HEK293 (cell line): ENCODE measurements around the gene DHX16.

Source experiments
- BCL6B ChIP-seq: fragments of 450-650 bp; formaldehyde crosslinking; IDR thresholded peaks from 2 replicates; pipeline ENCODE4 v1.5.1; 2017; ENCODE audit warnings: missing biosample characterization, missing genetic modification characterization
- HIC1 ChIP-seq: fragments of 450-650 bp; formaldehyde crosslinking; IDR thresholded peaks from 2 replicates; pipeline ENCODE4 v1.5.1; 2016; ENCODE audit warnings: missing biosample characterization, missing genetic modification characterization
- PBX3 ChIP-seq: sonication (generic); formaldehyde crosslinking; IDR thresholded peaks from 2 replicates; pipeline ENCODE4 v1.8.1; 2022; ENCODE audit warnings: mild to moderate bottlenecking, moderate library complexity, missing genetic modification reagents
- YY2 ChIP-seq: fragments of 450-650 bp; formaldehyde crosslinking; IDR thresholded peaks from 2 replicates; pipeline ENCODE4 v1.5.1; 2016; ENCODE audit warnings: missing biosample characterization, missing genetic modification characterization
- ZNF138 ChIP-seq: fragments of 450-650 bp; formaldehyde crosslinking; IDR thresholded peaks from 2 replicates; pipeline ENCODE4 v1.5.1; 2016; ENCODE audit warnings: missing biosample characterization, missing genetic modification characterization, borderline replicate concordance
- ZNF155 ChIP-seq: fragments of 450-650 bp; formaldehyde crosslinking; IDR thresholded peaks from 2 replicates; pipeline ENCODE4 v1.5.1; 2016; ENCODE audit warnings: missing biosample characterization, missing genetic modification characterization
- ZNF175 ChIP-seq: fragments of 450-650 bp; formaldehyde crosslinking; IDR thresholded peaks from 2 replicates; pipeline ENCODE4 v1.5.1; 2016; ENCODE audit warnings: missing biosample characterization, missing genetic modification characterization
- ZNF18 ChIP-seq: fragments of 450-650 bp; formaldehyde crosslinking; IDR thresholded peaks from 2 replicates; pipeline ENCODE4 v1.5.1; 2016; ENCODE audit warnings: missing biosample characterization, missing genetic modification characterization
- ZNF202 ChIP-seq: fragments of 450-650 bp; formaldehyde crosslinking; IDR thresholded peaks from 2 replicates; pipeline ENCODE4 v1.5.1; 2016; ENCODE audit warnings: missing biosample characterization, missing genetic modification characterization, borderline replicate concordance
- ZNF239 ChIP-seq: fragments of 450-650 bp; formaldehyde crosslinking; IDR thresholded peaks from 2 replicates; pipeline ENCODE4 v1.5.1; 2016; ENCODE audit warnings: missing biosample characterization, missing genetic modification characterization
- ZNF335 ChIP-seq: fragments of 450-650 bp; formaldehyde crosslinking; conservative IDR thresholded peaks from 2 replicates; pipeline ENCODE4 v1.5.1; 2016; ENCODE audit warnings: missing biosample characterization, missing genetic modification characterization
- ZNF48 ChIP-seq: fragments of 450-650 bp; formaldehyde crosslinking; IDR thresholded peaks from 2 replicates; pipeline ENCODE4 v1.5.1; 2016; ENCODE audit warnings: missing biosample characterization, missing genetic modification characterization
- ZNF488 ChIP-seq: fragments of 450-650 bp; formaldehyde crosslinking; IDR thresholded peaks from 2 replicates; pipeline ENCODE4 v1.5.1; 2016; ENCODE audit warnings: missing biosample characterization, missing genetic modification characterization
- ZNF510 ChIP-seq: fragments of 450-650 bp; formaldehyde crosslinking; IDR thresholded peaks from 2 replicates; pipeline ENCODE4 v1.5.1; 2018; ENCODE audit warnings: mild to moderate bottlenecking, missing genetic modification characterization, missing biosample characterization; ENCODE audit not compliant: insufficient replicate concordance
- ZNF521 ChIP-seq: fragments of 450-650 bp; formaldehyde crosslinking; IDR thresholded peaks from 2 replicates; pipeline ENCODE4 v1.5.1; 2017; ENCODE audit warnings: missing biosample characterization, mild to moderate bottlenecking, missing genetic modification characterization
- ZNF555 ChIP-seq: fragments of 450-650 bp; formaldehyde crosslinking; conservative IDR thresholded peaks from 2 replicates; pipeline ENCODE4 v1.5.1; 2017; ENCODE audit warnings: missing biosample characterization, mild to moderate bottlenecking, missing genetic modification characterization, inconsistent platforms
- ZNF660 ChIP-seq: fragments of 450-650 bp; IDR thresholded peaks from 2 replicates; pipeline ENCODE4 v1.5.1; 2018; ENCODE audit warnings: missing biosample characterization, mild to moderate bottlenecking, missing genetic modification characterization
- ZNF747 ChIP-seq: fragments of 450-650 bp; formaldehyde crosslinking; IDR thresholded peaks from 2 replicates; pipeline ENCODE4 v1.5.1; 2016; ENCODE audit warnings: missing biosample characterization, missing genetic modification characterization
- ZNF768 ChIP-seq: fragments of 450-650 bp; formaldehyde crosslinking; IDR thresholded peaks from 2 replicates; pipeline ENCODE4 v1.5.1; 2018; ENCODE audit warnings: missing biosample characterization, mild to moderate bottlenecking, missing genetic modification characterization
- ZNF830 ChIP-seq: fragments of 450-650 bp; IDR thresholded peaks from 2 replicates; pipeline ENCODE4 v1.5.0; 2018; ENCODE audit warnings: missing biosample characterization, missing genetic modification characterization, low read depth, mild to moderate bottlenecking, moderate library complexity
- ZNF843 ChIP-seq: fragments of 450-650 bp; formaldehyde crosslinking; IDR thresholded peaks from 2 replicates; pipeline ENCODE4 v1.5.1; 2016; ENCODE audit warnings: missing biosample characterization, missing genetic modification characterization
- ZSCAN23 ChIP-seq: fragments of 450-650 bp; formaldehyde crosslinking; IDR thresholded peaks from 2 replicates; pipeline ENCODE4 v1.5.1; 2016; ENCODE audit warnings: missing biosample characterization, missing genetic modification characterization
- TF ChIP-seq, protein P1 (sequence below): fragments of 450-650 bp; IDR thresholded peaks from 2 replicates; pipeline ENCODE4 v1.5.1; 2018; ENCODE audit warnings: missing biosample characterization, missing genetic modification characterization
- TF ChIP-seq, protein P2 (sequence below): fragments of 450-650 bp; formaldehyde crosslinking; IDR thresholded peaks from 2 replicates; pipeline ENCODE4 v1.5.1; 2016; ENCODE audit warnings: missing biosample characterization, missing genetic modification characterization

The DHX16 gene

DNA sequence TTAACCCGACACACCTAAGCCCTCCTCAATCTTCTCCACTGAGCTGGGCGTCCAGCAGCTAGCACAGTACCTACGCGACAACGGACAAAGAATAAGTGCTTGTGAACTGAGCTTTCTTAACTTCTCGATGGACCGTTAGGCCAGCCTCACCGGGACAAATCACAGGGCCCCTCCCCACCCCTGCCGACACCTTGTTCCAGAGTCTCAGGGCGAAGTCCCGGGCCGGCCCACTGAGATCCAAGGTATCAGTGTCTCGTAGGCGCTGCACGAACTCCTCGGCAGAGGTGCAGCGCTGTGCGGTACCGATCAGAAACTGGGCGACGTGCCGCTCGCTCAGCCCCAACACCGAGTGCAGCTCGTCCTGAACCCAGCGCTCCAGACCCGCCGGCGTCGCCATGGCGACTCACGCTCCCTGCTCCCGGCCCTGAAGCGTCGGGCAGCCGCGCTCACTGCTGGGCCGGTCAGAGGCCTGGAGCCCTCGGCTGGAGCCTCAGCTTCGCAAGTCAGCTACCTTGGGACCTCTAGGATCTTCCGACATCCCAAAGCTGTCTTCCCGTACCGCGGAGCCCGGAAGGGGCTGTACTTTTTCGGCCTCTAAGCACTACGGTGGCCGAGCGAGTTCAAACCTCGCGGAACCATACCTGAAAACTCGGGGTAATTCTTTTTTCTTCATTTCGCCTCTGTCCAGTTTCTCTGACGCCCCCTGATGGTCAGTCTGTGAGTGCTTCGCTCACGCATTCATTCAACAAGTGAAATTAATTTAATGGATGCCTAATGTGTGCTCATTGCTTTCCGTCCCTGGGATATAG is at the start of gene DHX16 (continued):
- TF ChIP-seq ZNF239 (no peak), ZSCAN23 (tag by site-specific recombination) (no peak), ZNF768 (tag by site-specific recombination) (no peak), ZNF18 (tag by site-specific recombination) (no peak), ZNF155 (no peak), ZNF202 (tag by site-specific recombination) (no peak), ZNF830 (tag by site-specific recombination) (no peak), PBX3 (peak; percentile 94; the same call in 1 of the 2 replicates), ZNF747 (tag by site-specific recombination) (no peak), HIC1 (no peak), ZNF843 (tag by site-specific recombination) (no peak), ZNF555 (tag by site-specific recombination) (no peak), ZNF48 (tag by site-specific recombination) (no peak), ZNF521 (tag by site-specific recombination) (no peak), BCL6B (tag by site-specific recombination) (no peak), ZNF488 (tag by site-specific recombination) (no peak), ZNF175 (tag by site-specific recombination) (no peak), ZNF138 (no peak), ZNF510 (tag by site-specific recombination) (no peak), YY2 (tag by site-specific recombination) (0 out of 2 replicates have a peak, but pooled peaks have one; percentile 57), ZNF660 (peak; percentile 98), ZNF335 (tag by site-specific recombination) (peak; percentile 80)
- TF ChIP-seq, protein P1, sequence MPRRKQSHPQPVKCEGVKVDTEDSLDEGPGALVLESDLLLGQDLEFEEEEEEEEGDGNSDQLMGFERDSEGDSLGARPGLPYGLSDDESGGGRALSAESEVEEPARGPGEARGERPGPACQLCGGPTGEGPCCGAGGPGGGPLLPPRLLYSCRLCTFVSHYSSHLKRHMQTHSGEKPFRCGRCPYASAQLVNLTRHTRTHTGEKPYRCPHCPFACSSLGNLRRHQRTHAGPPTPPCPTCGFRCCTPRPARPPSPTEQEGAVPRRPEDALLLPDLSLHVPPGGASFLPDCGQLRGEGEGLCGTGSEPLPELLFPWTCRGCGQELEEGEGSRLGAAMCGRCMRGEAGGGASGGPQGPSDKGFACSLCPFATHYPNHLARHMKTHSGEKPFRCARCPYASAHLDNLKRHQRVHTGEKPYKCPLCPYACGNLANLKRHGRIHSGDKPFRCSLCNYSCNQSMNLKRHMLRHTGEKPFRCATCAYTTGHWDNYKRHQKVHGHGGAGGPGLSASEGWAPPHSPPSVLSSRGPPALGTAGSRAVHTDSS: no peak
- TF ChIP-seq, protein P2, sequence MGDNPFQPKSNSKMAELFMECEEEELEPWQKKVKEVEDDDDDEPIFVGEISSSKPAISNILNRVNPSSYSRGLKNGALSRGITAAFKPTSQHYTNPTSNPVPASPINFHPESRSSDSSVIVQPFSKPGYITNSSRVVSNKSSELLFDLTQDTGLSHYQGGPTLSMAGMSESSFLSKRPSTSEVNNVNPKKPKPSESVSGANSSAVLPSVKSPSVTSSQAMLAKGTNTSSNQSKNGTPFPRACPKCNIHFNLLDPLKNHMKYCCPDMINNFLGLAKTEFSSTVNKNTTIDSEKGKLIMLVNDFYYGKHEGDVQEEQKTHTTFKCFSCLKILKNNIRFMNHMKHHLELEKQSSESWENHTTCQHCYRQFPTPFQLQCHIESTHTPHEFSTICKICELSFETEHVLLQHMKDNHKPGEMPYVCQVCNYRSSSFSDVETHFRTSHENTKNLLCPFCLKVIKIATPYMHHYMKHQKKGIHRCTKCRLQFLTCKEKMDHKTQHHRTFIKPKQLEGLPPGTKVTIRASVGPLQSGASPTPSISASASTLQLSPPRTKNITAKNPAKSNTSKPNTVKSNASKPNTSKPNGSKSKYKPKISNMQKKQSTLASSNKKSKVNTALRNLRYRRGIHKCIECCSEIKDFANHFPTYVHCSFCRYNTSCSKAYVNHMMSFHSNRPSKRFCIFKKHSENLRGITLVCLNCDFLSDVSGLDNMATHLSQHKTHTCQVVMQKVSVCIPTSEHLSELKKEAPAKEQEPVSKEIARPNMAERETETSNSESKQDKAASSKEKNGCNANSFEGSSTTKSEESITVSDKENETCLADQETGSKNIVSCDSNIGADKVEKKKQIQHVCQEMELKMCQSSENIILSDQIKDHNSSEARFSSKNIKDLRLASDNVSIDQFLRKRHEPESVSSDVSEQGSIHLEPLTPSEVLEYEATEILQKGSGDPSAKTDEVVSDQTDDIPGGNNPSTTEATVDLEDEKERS: no peak
